Mesenchymal stem cell (in vitro differentiated cells and primary cell): ENCODE measurements around the gene GATD1.
A peak's percentile ranks its signal among the peaks of the same experiment; 100 is the strongest.

ENCODE experiments used
- DNase-seq: peaks from one replicate; pipeline ENCODE4 v3.0.0-alpha.2; 2013
- H2AFZ ChIP-seq: one replicate; pipeline ENCODE4 v1.6.1; 2013; ENCODE audit warnings: low read depth, mild to moderate bottlenecking, control low read depth, inconsistent platforms, low read length, moderate library complexity
- H2AK5ac ChIP-seq: 2 replicates; pipeline ENCODE4 v1.6.1; 2013; ENCODE audit warnings: low read length, moderate library complexity, mild to moderate bottlenecking, inconsistent platforms; ENCODE audit not compliant: severe bottlenecking
- H2BK120ac ChIP-seq: one replicate; pipeline ENCODE4 v1.6.1; 2013; ENCODE audit warnings: low read depth, mild to moderate bottlenecking, inconsistent platforms, low read length, moderate library complexity
- H2BK12ac ChIP-seq, 2 experiments: one replicate each; pipeline ENCODE4 v1.6.1; 2013; ENCODE audit warnings: inconsistent platforms in 2 of 2, low read length in 2 of 2, mild to moderate bottlenecking in 2 of 2, moderate library complexity in 2 of 2, control low read depth in 1 of 2
- H2BK15ac ChIP-seq: one replicate; pipeline ENCODE4 v1.6.1; 2013; ENCODE audit warnings: mild to moderate bottlenecking, low read depth, inconsistent platforms; ENCODE audit not compliant: poor library complexity, severe bottlenecking
- H2BK5ac ChIP-seq: 2 replicates; pipeline ENCODE4 v1.6.1; 2013; ENCODE audit warnings: low read depth, mild to moderate bottlenecking, low read length, control low read depth, inconsistent platforms; ENCODE audit not compliant: poor library complexity, severe bottlenecking
- H3K14ac ChIP-seq, 2 experiments: one replicate each; pipeline ENCODE4 v1.6.1; 2013; ENCODE audit warnings: inconsistent platforms in 2 of 2, low read length in 2 of 2, control low read depth in 1 of 2, mild to moderate bottlenecking in 1 of 2, moderate library complexity in 1 of 2
- H3K18ac ChIP-seq, 2 experiments: one replicate each; pipeline ENCODE4 v1.6.1; 2013; ENCODE audit warnings: inconsistent platforms in 2 of 2, low read length in 2 of 2, control low read depth in 1 of 2, low read depth in 1 of 2, mild to moderate bottlenecking in 1 of 2
- H3K23ac ChIP-seq, 2 experiments: one replicate each; pipeline ENCODE4 v1.6.1; 2013; ENCODE audit warnings: inconsistent platforms in 2 of 2, low read length in 2 of 2, mild to moderate bottlenecking in 2 of 2, moderate library complexity in 2 of 2, control low read depth in 1 of 2
- H3K27ac ChIP-seq: 2 replicates; pipeline ENCODE4 v1.5.1; 2013; ENCODE audit warnings: mild to moderate bottlenecking, moderate library complexity, low read length, control low read depth, inconsistent platforms; ENCODE audit not compliant: poor library complexity, severe bottlenecking
- H3K27me3 ChIP-seq, 2 experiments: 2 replicates each; pipeline versions ENCODE4 v1.6.1 to v1.7.0; 2013; ENCODE audit warnings: low read length in 2 of 2, mild to moderate bottlenecking in 2 of 2, moderate library complexity in 2 of 2, control low read depth in 1 of 2, inconsistent platforms in 1 of 2; ENCODE audit not compliant: control insufficient read depth in 1 of 2, insufficient read depth in 1 of 2
- H3K36me3 ChIP-seq, 2 experiments: 2 replicates each; pipeline versions ENCODE4 v1.6.1 to v1.7.0; 2013; ENCODE audit warnings: low read length in 2 of 2, control low read depth in 1 of 2, inconsistent platforms in 1 of 2, low read depth in 1 of 2, mild to moderate bottlenecking in 1 of 2; ENCODE audit not compliant: insufficient read depth in 2 of 2, control insufficient read depth in 1 of 2
- H3K4ac ChIP-seq, 2 experiments: one replicate each; pipeline ENCODE4 v1.6.1; 2013; ENCODE audit warnings: inconsistent platforms in 2 of 2, low read length in 2 of 2, mild to moderate bottlenecking in 2 of 2, moderate library complexity in 2 of 2, control low read depth in 1 of 2, low read depth in 1 of 2
- H3K4me1 ChIP-seq: 2 replicates; pipeline ENCODE4 v1.6.1; 2013; ENCODE audit warnings: low read depth, low read length, control low read depth; ENCODE audit not compliant: control insufficient read depth, insufficient read depth
- H3K4me2 ChIP-seq: 2 replicates; pipeline ENCODE4 v1.6.1; 2013; ENCODE audit warnings: low read length, mild to moderate bottlenecking, inconsistent platforms; ENCODE audit not compliant: poor library complexity, severe bottlenecking
- H3K4me3 ChIP-seq, 2 experiments: 2 replicates each; pipeline versions ENCODE4 v1.5.1 to v1.7.0; 2013; ENCODE audit warnings: low read length in 2 of 2, mild to moderate bottlenecking in 2 of 2, control low read depth in 1 of 2, low read depth in 1 of 2; ENCODE audit not compliant: insufficient read depth in 1 of 2
- H3K79me1 ChIP-seq: replicated peaks from 2 replicates; pipeline ENCODE4 v1.6.1; 2013; ENCODE audit warnings: mild to moderate bottlenecking, control low read depth, low read length, inconsistent platforms; ENCODE audit not compliant: poor library complexity, severe bottlenecking
- H3K9ac ChIP-seq: 2 replicates; pipeline ENCODE4 v1.7.0; 2013; ENCODE audit warnings: mild to moderate bottlenecking, low read length, moderate library complexity
- H3K9me3 ChIP-seq: 2 replicates; pipeline ENCODE4 v1.7.0; 2013; ENCODE audit warnings: mild to moderate bottlenecking, low read length; ENCODE audit not compliant: control insufficient read depth
- H4K8ac ChIP-seq: one replicate; pipeline ENCODE4 v1.6.1; 2013; ENCODE audit warnings: inconsistent platforms, mild to moderate bottlenecking, low read length, moderate library complexity
- H4K91ac ChIP-seq: one replicate; pipeline ENCODE4 v1.6.1; 2013; ENCODE audit warnings: mild to moderate bottlenecking, low read length, inconsistent platforms
- WGBS: methylation state at CpG from one replicate; pipeline ENCODE4 v1.1.7; 2013; ENCODE audit warnings: mixed read lengths; 5-methylcytosine and 5-hydroxymethylcytosine counted together

The GATD1 gene

GRCh38 chr11:815675-816432, 38.6 kb upstream of the GATD1 start:
- Histone ChIP-seq H2AK5ac (peak overlapping the region; percentile 13), H4K8ac (peak overlapping the region; percentile 51), H2BK120ac (no peak overlapping the region), H3K4me3 (no peak overlapping the region), H2BK5ac (no peak overlapping the region), H3K79me1 (peaks cover 13% of the 10 kb centered on the region), H3K9me3 (no peaks in the 10 kb centered on the region), H3K18ac (peak overlapping the region in 1 of 2 experiments; percentile 7), H3K4me1 (peaks cover 34% of the 10 kb centered on the region), H3K4me2 (no peak overlapping the region), H2BK12ac (no peak overlapping the region), H3K9ac (no peak overlapping the region), H3K23ac (peak overlapping the region in 1 of 2 experiments; percentile 74), H2AFZ (no peak overlapping the region), H3K27ac (no peak overlapping the region), H3K4ac (no peak overlapping the region), H3K36me3 (peaks cover 30 to 50% of the 10 kb centered on the region in 2 experiments), H4K91ac (no peak overlapping the region), H3K14ac (no peak overlapping the region), H2BK15ac (no peak overlapping the region), H3K27me3 (no peaks in the 10 kb centered on the region)
- DNase-seq: no peak
- 91% methylated on average over 11 of the region's 11 CpGs for WGBS

- Histone ChIP-seq H3K23ac (no peak overlapping the region), H3K9ac (peak overlapping the region; percentile 29), H3K14ac (no peak overlapping the region), H3K79me1 (peaks cover 11% of the 10 kb centered on the region), H4K8ac (no peak overlapping the region), H3K27ac (no peak overlapping the region), H2AK5ac (no peak overlapping the region), H2AFZ (no peak overlapping the region), H3K27me3 (no peaks in the 10 kb centered on the region), H3K18ac (no peak overlapping the region), H2BK12ac (no peak overlapping the region), H3K4me2 (no peak overlapping the region), H3K4me1 (peaks cover 22% of the 10 kb centered on the region), H2BK5ac (no peak overlapping the region), H3K9me3 (no peaks in the 10 kb centered on the region), H4K91ac (no peak overlapping the region), H2BK15ac (no peak overlapping the region), H3K36me3 (peaks cover 30 to 48% of the 10 kb centered on the region in 2 experiments), H3K4ac (no peak overlapping the region), H2BK120ac (no peak overlapping the region), H3K4me3 (no peak overlapping the region)
- 91% methylated on average over 9 of the region's 9 CpGs for WGBS
- no peak for DNase-seq
Measured at GRCh38 chr11:813456-814096, 36.3 kb upstream of the GATD1 start.

- H3K4me2 ChIP-seq: no peak overlapping the region
- H3K18ac ChIP-seq: no peak overlapping the region
- H2AK5ac ChIP-seq: no peak overlapping the region
- no peaks in the 10 kb centered on the region for H3K27me3 ChIP-seq
- H3K9ac ChIP-seq: no peak overlapping the region
- H2BK12ac ChIP-seq: no peak overlapping the region
- peaks cover 12% of the 10 kb centered on the region for H3K79me1 ChIP-seq
- H2BK120ac ChIP-seq: no peak overlapping the region
- H3K27ac ChIP-seq: no peak overlapping the region
- no peak overlapping the region for H3K4ac ChIP-seq
- no peak overlapping the region for H2BK5ac ChIP-seq
- H3K9me3 ChIP-seq: no peaks in the 10 kb centered on the region
- no peak overlapping the region for H4K91ac ChIP-seq
- H3K14ac ChIP-seq: no peak overlapping the region
- WGBS: 95% methylated on average over 5 of the region's 6 CpGs
- no peak overlapping the region for H2AFZ ChIP-seq
- H4K8ac ChIP-seq: no peak overlapping the region
- H3K4me1 ChIP-seq: peaks cover 21% of the 10 kb centered on the region
- no peak overlapping the region for H2BK15ac ChIP-seq
- DNase-seq: no peak
- H3K23ac ChIP-seq: no peak overlapping the region
- H3K36me3 ChIP-seq: peaks cover 30 to 48% of the 10 kb centered on the region in 2 experiments
- H3K4me3 ChIP-seq: no peak overlapping the region
Measured at GRCh38 chr11:813072-813455, 35.8 kb upstream of the GATD1 start.

- H4K91ac ChIP-seq: no peak overlapping the region
- no peak overlapping the region for H3K27ac ChIP-seq
- DNase-seq: no peak
- H3K79me1 ChIP-seq: peaks cover 12% of the 10 kb centered on the region
- no peak overlapping the region for H2BK15ac ChIP-seq
- H2BK12ac ChIP-seq: no peak overlapping the region
- H2AK5ac ChIP-seq: no peak overlapping the region
- H3K4me1 ChIP-seq: peaks cover 21% of the 10 kb centered on the region
- H3K14ac ChIP-seq: no peak overlapping the region
- H3K4me2 ChIP-seq: no peak overlapping the region
- no peak overlapping the region for H3K4ac ChIP-seq
- H2BK120ac ChIP-seq: no peak overlapping the region
- no peak overlapping the region for H2BK5ac ChIP-seq
- H3K23ac ChIP-seq: no peak overlapping the region
- no peak overlapping the region for H3K4me3 ChIP-seq
- peaks cover 30 to 48% of the 10 kb centered on the region in 2 experiments for H3K36me3 ChIP-seq
- H3K9me3 ChIP-seq: no peaks in the 10 kb centered on the region
- H2AFZ ChIP-seq: no peak overlapping the region
- H3K9ac ChIP-seq: no peak overlapping the region
- peak overlapping the region; percentile 19 for H4K8ac ChIP-seq
- 86% methylated on average over 3 of the region's 3 CpGs for WGBS
- H3K27me3 ChIP-seq: no peaks in the 10 kb centered on the region
- no peak overlapping the region for H3K18ac ChIP-seq
Measured at GRCh38 chr11:812390-812789, 35.1 kb upstream of the GATD1 start.
